ENCODE results near the gene ACTN1. TPM values are rescaled to one million over a fixed set of nuclear protein-coding genes. Genes with fewer than 3 reads are reported as not detected.

ACTN1 gene
- total and polyA plus RNA-seq, 2 of the 8 experiments (the other 6 are each of a cell fraction or from before 2014, with no cell fraction given) = 236 to 262 TPM

DNA sequence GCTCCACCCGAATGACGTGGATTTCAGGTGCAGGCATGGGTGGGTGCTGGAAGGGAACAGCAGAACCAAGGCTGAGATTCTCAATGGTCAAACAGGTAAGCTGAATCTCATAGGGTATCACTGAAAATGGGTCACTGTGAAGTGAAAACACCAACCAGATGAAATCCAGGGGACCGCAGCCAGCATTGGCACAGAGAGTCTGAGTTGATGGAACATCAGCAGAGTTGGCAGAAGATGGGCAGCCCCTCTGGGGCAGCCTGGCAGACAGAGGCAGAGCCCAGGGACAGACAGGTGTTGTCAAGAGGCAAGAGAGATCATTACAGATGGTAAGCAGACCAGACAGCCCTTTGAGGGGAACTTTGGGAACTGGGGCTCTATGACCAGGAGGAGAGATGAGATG lies 48.0 kb downstream of the ACTN1 start:
- H3K56ac ChIP-seq (replicated peaks; ENCODE audit: insufficient read length, low read depth, low read length) = no peak overlapping the region
- no peak overlapping the region for H3K18ac ChIP-seq (ENCODE audit: extremely low read depth, low read length)
- H3K27me3 ChIP-seq (replicated peaks in 1 of 4; ENCODE audit: control insufficient read depth in 3 of 4, extremely low read depth in 1 of 4, insufficient read depth in 3 of 4, low read length in 3 of 4) = no peaks in the 10 kb centered on the region
- no peak overlapping the region for H3K23ac ChIP-seq (ENCODE audit: insufficient read length)
- no peak overlapping the region for H2AK5ac ChIP-seq (ENCODE audit: low read depth, low read length)
- peaks cover 12 to 96% of the 10 kb centered on the region in 2 experiments for H3K79me2 ChIP-seq (ENCODE audit: control insufficient read depth in 1 of 2, insufficient read depth in 2 of 2, low read length in 2 of 2)
- no peak overlapping the region for H2BK120ac ChIP-seq (replicated peaks; ENCODE audit: low read depth, low read length)
- DNase-seq (ENCODE audit: low read depth in 1 of 2, low spot score in 2 of 2) (no peak), FAIRE-seq (no peak)
- no peaks in the 10 kb centered on the region for H3K9me3 ChIP-seq (ENCODE audit: insufficient read depth in 2 of 2, low read depth in 1 of 2, low read length in 1 of 2)
- H4K91ac ChIP-seq (replicated peaks; ENCODE audit: insufficient read length, low read length) = no peak overlapping the region
- H4K8ac ChIP-seq (ENCODE audit: extremely low read depth, insufficient read depth, low read length) = no peak overlapping the region
- no peak overlapping the region for H3K14ac ChIP-seq (ENCODE audit: insufficient read length)
- H3K23me2 ChIP-seq (ENCODE audit: low read depth, low read length) = no peaks in the 10 kb centered on the region
- H4K20me1 ChIP-seq (replicated peaks in 1 of 2; ENCODE audit: control insufficient read depth in 1 of 2, insufficient read depth in 2 of 2, low read length in 2 of 2) = peaks cover 16 to 32% of the 10 kb centered on the region in 2 experiments
- H3K4me3 ChIP-seq (ENCODE audit: extremely low read depth in 1 of 4, insufficient read depth in 2 of 4, low read depth in 3 of 4, low read length in 4 of 4) = no peak overlapping the region
- peaks cover 20% of the 10 kb centered on the region for H3K79me1 ChIP-seq (ENCODE audit: low read depth, low read length)
- no peak overlapping the region for H3K9ac ChIP-seq (replicated peaks in 1 of 4; ENCODE audit: extremely low read depth in 1 of 4, low read depth in 3 of 4, low read length in 3 of 4)
- H3K4me1 ChIP-seq (replicated peaks in 1 of 4; ENCODE audit: control insufficient read depth in 3 of 4, insufficient read depth in 4 of 4, low read length in 3 of 4) = peaks cover 0 to 10% (median 2%) of the 10 kb centered on the region in 4 experiments; a peak in 4 of 7 replicates
- ChIA-PET POLR2A (ENCODE audit: partially characterized antibody) (no interaction called here), CTCF (ENCODE audit: partially characterized antibody) (interaction anchor here (1.2 to 22.6 kb wide), 4 partner anchors 8 to 23 kb away, joined by 3 to 291 read pairs (median 98); no protein-coding TSS in a partner anchor)
- H4K5ac ChIP-seq (ENCODE audit: insufficient read length, low read depth, low read length) = no peak overlapping the region
- H3K4me2 ChIP-seq (ENCODE audit: insufficient read depth in 1 of 2, low read depth in 2 of 2, low read length in 2 of 2) = no peak overlapping the region
- H3K36me3 ChIP-seq (ENCODE audit: control insufficient read depth in 2 of 4, insufficient read depth in 4 of 4, low read length in 3 of 4) = no peaks in the 10 kb centered on the region
- no peak overlapping the region for H2BK12ac ChIP-seq (ENCODE audit: low read depth, low read length)
- 93% methylated on average over 3 of the region's 3 CpGs; no CpG with 5 or more reads in 1 of the 2 experiments for WGBS, 2 experiments (ENCODE audit: extremely low coverage in 1 of 2, insufficient coverage in 1 of 2, insufficient read length in 1 of 2, insufficient replicate concordance in 2 of 2, low coverage in 1 of 2, low lambda C conversion rate in 2 of 2, missing lambda C conversion rate in 1 of 2)
- no peak overlapping the region for H2BK5ac ChIP-seq (ENCODE audit: low read depth, low read length)
- H2AFZ ChIP-seq (ENCODE audit: low read length) = no peak overlapping the region
- H3K27ac ChIP-seq (ENCODE audit: low read depth, low read length) = no peak overlapping the region
- H2BK15ac ChIP-seq (ENCODE audit: low read length) = no peak overlapping the region
- no peak overlapping the region for H3K4ac ChIP-seq (replicated peaks; ENCODE audit: insufficient read length, low read depth, low read length)
- H2BK20ac ChIP-seq (ENCODE audit: low read length) = no peak overlapping the region
- no peak for TF ChIP-seq NRF1 (IDR thresholded peaks at IDR 0.05; ENCODE audit: low read depth, low read length)
- TF ChIP-seq POU5F1 (IDR thresholded peaks at IDR 0.05; ENCODE audit: low read depth, low read length) = no peak
- no peak for TF ChIP-seq SUZ12 (IDR thresholded peaks at IDR 0.05; ENCODE audit: low read length)
- TF ChIP-seq POLR2A (IDR thresholded peaks at IDR 0.05; ENCODE audit: control extremely low read depth in 1 of 2, low read depth in 2 of 2, low read length in 2 of 2) = no peak
- TF ChIP-seq BRCA1 (IDR thresholded peaks at IDR 0.05; ENCODE audit: low read depth, low read length) = no peak
- no peak for TF ChIP-seq RBBP5 (IDR thresholded peaks at IDR 0.05; ENCODE audit: borderline replicate concordance, low read depth, low read length)
- no peak for TF ChIP-seq CTBP2 (IDR thresholded peaks at IDR 0.05; ENCODE audit: borderline replicate concordance, insufficient read depth, insufficient read length, low read length)
- TF ChIP-seq TAF7 (optimal IDR thresholded peaks at IDR 0.05; ENCODE audit: borderline replicate concordance, low read depth, low read length) = no peak
- TF ChIP-seq TBP (IDR thresholded peaks at IDR 0.05; ENCODE audit: low read depth, low read length) = no peak
- TF ChIP-seq RAD21 (IDR thresholded peaks at IDR 0.05 in 1 of 2, conservative IDR thresholded peaks at IDR 0.05 in 1 of 2; ENCODE audit: low read depth in 2 of 2, low read length in 2 of 2) = no peak
- TF ChIP-seq CTCF (IDR thresholded peaks at IDR 0.05; ENCODE audit: control extremely low read depth in 1 of 3, insufficient read depth in 1 of 3, low read depth in 1 of 3, low read length in 3 of 3) = no peak

All from H1 (cell line).